ENCODE data around the gene TP53I3.
A peak's percentile ranks its signal among the peaks of the same experiment; 100 is the strongest.
"Not testable (repeated sequence)": the region's sequence is repeated elsewhere in the genome, so short reads cannot be mapped to it uniquely, and the experiment has no call there.

Gene TP53I3

DNA sequence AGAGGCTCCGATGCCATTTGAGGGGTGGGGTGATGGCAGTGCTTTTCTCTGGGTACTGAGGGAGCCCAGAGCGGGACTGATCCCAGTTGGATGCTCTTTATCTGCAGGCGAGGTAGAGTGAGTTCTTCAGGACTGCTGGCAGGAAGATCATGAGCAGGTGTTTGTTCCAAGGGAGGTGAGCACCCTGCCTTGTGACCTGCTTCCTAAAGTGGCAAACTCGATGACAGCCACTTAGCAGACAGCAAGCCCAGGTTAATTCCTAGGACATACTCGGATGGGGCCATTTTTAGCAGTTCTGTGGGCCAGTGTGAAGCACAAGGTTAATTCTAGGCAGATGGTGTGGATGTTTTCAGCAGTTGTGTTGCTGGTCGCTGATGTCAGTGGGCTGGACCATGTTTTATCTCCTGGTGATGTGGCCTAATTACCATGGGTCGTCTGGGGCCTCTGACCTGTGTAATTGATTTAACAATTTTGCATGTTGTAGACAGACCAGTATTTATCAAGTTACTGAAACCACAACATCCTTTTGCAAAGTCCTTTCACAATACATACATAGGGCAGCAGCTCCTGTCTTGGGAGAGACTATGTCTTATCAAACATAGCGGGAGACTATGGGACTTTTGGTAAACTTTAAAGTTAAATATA, 30.1 kb downstream of the TP53I3 start:
- DNase-seq (ENCODE audit: low read depth) = no peak

DNA sequence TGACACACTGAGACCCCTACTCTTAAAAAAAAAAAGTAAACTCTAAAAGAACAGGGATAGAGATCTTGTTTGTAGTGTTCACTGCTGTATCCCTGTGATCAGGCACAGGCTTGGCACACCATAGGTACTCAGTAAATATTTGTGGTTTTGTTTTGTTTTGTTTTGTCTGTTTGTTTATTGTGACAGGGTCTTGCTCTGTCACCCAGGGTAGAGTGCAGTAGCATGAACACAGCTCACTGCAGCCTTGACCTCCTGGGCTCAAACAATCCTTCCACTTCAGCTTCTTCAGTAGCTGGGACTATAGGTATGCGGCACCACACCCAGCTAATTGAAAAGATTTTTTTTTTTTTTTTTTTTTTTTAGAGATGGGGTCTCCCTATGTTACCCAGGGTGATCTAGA, 31.7 kb downstream of the TP53I3 start:
- DNase-seq (ENCODE audit: low read depth) = no peak

DNA sequence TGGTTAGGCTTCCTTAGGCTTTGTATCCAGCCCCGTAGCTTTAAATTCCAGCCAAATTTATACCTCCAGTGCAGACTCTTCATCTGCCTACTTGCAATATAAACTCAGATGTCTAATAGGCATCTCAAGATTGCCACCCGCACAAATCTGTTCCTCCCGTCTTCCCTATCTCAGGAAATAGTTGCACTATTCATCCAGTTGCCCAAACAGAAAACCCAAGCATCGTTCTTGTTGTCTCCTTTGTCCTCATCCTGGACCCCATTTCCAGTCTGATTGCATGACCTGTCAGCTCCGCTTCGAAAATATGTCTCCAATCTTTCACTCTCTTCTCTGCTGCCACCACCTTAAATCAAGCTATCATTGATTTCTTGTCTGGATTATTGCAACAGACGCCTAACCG, 32.8 kb downstream of the TP53I3 start:
- no peak for DNase-seq (ENCODE audit: low read depth)

DNA sequence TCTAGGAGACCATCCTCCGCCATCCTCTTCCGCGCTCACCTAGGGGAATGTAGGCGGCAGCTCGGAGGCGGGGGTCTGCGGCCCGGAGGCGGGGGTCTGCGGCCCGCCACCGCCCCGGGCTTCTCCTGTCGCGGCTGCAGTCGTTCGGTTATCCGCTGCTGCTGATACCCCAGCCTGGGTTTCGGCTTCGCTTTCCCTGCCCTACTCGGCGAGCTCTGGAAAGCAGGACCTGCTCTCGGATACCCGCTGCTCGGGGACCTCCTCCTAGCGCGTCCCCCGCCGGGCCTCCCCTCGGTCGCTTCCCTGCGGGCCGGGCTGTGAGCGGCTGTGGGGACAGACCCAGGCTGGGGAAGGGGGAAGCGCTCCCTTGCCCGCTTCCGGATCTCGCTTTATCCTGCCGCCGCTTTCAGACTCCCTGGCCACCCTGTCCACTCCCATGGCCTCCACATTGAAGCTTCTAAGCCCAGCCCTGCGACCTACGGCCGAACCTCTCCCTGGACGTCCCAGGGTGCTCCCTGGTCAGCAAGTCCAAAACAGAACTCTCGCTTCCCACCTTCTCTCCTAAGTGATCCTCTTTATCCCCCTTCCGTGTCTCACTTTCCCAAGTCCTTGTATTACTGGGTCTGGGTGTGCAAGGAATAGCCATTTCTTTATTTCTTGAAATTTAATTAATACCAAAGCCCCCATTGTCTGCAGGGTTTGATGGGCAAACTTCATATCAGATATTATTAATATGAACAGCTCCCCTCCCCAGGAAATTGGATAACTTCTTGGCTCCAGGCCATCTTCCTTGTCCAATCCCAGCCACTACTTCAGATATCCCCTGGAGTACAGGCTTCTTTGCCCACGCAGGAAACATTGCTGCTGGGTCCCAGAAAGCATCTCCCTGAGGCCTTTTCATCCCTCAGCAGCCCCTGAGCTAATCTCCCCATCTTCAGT, 34.3 kb downstream of the TP53I3 start:
- DNase-seq (ENCODE audit: low read depth) = no peak

DNA sequence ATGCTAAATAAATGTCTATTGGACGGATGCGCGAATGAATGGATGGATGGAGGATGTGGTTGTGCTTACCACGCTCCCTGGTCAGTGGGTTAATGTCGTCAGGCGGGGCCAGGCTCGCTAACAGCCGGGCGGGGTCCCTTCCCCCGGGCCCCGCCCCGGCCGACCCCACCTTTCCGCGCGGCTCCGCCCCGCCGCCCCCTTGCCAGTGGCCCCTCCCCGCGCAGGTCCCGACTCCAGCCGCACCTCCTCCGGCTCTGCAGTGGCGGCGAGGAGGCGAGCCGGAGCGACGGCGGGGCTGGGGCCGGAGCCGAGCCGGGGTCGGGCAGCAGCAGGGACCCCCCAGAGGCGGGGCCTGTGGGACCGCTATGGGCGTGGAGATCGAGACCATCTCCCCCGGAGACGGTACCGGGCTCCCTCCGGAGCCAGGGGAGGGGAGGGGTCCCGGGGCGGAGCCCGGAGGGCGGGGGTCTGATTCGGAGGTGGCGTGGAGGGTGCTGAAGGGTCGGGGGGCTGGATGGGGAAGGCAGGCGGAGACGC, 35.1 kb downstream of the TP53I3 start, which contains the start of gene FKBP1B:
FKBP1B (plus strand) TSS at position 257 of the 537 bp plus-strand sequence; CDS start at position 366, 109 bp downstream.
- peak; percentile 13 for DNase-seq (ENCODE audit: low read depth)

DNA sequence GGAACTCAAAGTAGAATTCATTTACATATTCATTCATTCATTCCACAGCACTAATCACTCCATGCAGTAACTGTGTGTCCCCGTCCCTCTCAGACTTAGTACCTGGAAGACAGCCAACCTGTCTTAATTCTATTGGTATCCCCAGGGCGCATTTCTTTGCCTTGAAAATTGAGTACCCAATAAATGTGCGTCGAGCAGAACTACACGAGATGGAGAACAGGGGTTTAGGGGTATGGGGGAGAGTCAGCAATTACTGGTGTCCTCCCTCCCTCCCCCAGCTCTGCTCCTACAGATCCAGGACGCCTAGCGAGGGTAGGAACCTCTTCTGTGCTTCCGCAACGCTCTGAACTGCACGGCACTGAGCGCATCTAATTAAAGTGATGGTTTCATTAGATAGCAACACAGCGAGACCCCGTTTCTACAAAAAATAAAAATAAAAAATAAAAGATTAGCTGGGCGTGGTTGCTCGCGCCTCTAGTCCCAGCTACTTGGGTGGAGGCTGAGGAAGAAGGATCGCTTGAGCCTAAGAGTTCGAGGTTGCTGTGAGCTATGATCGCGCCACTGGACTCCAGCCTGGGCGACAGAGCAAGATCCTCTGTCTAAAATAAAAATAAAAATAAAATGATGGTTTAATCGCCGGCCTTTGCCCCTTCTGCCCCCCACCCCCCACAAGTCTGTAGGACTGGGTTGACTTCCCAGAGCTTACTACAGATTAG, 35.7 kb downstream of the TP53I3 start:
- no peak for DNase-seq (ENCODE audit: low read depth)

DNA sequence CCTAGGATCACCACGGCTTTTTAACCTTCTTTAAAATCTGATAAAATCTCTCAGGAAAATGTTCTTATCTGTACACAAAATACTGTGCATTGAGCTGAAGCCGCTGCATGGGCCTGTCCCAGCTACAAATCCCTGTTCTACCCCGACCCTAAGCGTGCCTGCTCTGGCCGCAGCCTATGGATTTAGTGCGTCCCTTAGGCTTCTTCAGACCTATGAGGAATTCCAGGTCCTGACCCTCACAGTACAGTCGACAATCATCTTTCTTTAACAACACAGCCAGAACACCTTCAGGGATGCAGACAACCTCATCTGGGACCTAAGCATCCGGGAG, 37.0 kb downstream of the TP53I3 start:
- no peak for DNase-seq (ENCODE audit: low read depth)

DNA sequence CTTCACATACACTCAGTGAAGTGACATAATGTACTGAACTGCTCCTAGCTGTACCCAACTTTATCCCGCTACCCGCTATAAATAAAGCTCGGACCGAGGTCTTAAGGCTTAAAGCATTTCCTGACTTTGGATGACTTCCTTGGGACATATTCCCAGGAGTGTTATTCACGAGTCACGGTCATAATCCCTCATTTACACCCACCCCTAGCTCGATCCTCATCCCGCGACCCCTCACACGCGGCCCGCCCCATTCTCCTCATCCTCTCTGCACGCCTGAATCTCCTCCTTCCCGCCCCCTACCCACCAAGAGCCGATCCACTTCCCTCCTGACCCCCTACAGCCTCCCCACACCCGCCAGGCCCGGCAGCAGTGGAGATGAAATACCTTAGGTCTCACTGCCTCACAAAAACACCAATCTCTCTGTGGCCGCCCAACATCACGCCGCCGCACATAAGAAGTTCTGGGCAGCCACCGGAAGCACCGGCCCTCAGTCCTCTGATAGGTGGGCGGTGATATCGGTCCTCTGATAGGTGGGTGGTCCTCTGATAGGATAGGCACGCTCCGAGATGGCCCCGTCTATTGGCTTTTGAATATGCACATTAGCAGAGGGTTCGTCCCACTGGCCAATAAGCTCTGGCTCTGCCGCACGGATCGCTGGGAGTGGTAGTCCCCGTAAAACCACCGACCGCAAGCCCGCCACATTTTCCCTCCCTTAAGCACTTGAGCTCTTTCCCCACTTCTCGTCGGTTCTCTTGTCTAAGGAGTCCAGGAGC, 37.5 kb downstream of the TP53I3 start, which contains the start of gene WDCP:
WDCP (minus strand) TSS at position 462 of the 773 bp plus-strand sequence. CDS start 7,897 bp downstream, outside the sequence.
- DNase-seq (ENCODE audit: low read depth) = peak; percentile 98

DNA sequence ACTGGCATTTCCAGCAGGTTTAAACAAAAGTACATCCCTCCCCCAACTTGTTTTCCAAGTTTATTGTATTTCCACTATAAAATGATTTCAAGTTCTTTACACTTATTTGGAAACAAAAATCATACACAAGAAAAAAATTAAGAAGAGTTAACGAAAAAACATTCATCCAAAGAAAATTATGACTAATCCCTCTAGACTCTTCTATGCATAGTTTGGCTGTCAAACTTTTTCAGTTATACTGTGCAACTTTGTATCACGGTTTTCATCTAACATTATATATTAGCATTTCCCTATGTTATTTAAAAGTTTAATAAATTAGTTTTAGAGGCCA, 38.1 kb downstream of the TP53I3 start:
- no peak for DNase-seq (ENCODE audit: low read depth)

DNA sequence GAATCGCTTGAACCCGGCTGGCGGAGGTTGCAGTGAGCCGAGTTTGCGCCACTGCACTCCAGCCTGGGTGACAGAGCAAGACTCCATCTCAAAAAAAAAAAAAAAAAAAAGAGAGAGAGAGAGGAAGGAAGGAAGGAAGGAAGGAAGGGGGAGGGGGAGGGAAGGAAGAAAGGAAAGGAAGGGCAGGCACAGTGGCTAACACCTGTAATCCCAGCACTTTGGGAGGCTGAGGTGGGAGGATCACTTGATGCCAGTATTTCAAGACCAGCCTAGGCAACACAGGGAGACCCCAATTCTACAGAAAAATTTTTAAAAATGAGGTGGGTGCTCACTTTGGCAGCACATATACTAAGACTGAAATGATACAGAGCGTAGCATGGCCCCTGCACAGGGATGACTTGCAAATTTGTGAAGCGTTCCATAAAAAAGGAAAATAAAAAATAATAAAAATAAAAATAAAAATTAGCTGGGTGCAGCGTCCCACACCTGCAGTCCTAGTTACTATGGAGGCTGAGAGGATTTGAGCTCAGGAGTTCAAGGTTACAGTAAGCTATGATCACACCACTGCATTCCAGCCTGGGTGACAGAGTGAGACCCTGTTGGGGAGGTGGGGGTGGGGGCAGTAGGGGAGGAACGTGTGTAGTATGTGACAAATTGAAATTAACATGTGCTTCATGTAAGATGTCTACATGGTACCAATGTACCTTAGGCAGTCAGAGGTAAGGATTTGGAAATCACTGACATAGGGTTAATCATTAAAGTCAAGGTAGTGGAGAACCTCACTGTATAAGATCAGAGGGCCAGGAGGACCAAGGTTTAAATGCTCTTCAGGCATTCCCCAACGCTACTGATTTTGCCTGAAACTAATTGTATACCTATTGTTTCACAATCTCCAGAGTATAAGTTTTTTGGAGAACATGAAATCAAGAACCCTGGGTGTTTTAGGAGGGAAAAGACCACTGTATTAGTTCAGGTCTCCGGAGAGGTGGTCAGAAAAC, 38.8 kb downstream of the TP53I3 start:
- no peak for DNase-seq (ENCODE audit: low read depth)

DNA sequence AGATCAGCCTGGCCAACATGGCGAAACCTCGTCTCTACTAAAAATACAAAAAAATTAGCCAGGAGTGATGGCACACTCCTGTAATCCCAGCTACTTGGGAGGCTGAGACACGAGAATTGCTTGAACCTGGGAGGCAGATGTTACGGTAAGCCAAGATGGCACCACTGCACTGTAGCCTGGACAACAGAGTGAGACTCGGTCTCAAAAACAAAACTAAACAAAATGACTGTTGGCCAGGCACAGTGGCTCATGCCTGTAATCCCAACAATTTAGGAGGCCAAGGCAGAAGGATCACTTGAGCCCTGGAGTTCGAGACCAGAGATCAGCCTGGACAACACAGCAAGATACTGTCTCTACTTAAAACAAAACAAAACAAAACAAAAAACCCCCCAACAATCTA, 41.5 kb downstream of the TP53I3 start:
- DNase-seq (ENCODE audit: low read depth) = not testable (repeated sequence)

DNA sequence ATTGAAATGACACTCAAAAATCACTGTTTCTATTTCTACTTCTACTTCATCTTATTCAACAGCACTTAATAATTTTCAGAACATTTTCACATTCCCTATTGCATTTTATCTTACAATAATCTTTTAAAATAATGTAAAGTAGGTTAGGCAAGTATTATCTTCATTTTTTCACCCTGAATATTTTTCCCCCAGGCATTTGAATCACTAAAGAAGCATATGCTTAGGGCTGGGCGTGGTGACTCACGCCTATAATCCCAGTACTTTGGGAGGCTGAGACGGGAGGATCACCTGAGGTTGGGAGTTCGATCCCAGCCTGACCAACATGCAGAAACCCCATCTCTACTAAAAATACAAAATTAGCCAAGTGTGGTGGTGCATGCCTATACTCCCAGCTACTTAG, 44.1 kb downstream of the TP53I3 start:
- no peak for DNase-seq (ENCODE audit: low read depth)

DNA sequence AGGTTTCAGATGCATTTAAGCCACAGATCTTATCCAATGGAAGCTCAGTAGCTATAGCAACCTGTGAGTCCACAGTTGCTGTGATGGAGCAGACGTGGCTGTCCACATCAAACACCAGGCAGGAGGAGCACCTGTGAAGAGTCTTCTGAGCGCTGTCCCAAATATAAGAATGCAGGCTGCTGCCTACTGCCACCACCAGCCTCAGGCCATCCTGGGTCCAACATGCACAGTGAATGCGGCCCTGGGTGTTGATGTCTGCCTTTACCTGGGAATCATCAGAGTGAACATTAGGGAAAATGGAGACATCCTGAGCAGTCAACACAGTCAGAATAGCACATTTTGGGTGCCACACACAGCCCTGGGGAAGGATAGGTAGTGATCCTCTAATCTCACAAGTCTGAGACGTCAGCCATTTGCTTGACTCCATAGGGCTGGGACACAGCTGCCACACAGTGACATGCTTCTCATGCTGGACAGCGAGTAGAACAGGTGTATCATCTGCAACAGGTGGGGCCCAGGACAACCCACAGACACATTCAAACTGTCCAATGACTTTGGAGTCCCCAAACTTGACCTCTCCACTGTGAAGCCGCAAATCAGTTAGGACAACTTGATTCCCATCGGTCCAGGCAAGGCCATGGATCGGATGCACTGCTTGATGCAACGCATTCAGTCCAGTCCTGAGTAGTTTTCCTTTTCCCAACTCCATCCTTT, 45.7 kb downstream of the TP53I3 start:
- no peak for DNase-seq (ENCODE audit: low read depth)

All from fibroblast of the conjunctiva (primary cell).